ENCODE measurements around the gene POLR2J2.
A peak's percentile ranks its signal among the peaks of the same experiment; 100 is the strongest.
"Not testable (repeated sequence)": the region's sequence is repeated elsewhere in the genome, so short reads cannot be mapped to it uniquely, and the experiment has no call there.

Gene POLR2J2

DNA sequence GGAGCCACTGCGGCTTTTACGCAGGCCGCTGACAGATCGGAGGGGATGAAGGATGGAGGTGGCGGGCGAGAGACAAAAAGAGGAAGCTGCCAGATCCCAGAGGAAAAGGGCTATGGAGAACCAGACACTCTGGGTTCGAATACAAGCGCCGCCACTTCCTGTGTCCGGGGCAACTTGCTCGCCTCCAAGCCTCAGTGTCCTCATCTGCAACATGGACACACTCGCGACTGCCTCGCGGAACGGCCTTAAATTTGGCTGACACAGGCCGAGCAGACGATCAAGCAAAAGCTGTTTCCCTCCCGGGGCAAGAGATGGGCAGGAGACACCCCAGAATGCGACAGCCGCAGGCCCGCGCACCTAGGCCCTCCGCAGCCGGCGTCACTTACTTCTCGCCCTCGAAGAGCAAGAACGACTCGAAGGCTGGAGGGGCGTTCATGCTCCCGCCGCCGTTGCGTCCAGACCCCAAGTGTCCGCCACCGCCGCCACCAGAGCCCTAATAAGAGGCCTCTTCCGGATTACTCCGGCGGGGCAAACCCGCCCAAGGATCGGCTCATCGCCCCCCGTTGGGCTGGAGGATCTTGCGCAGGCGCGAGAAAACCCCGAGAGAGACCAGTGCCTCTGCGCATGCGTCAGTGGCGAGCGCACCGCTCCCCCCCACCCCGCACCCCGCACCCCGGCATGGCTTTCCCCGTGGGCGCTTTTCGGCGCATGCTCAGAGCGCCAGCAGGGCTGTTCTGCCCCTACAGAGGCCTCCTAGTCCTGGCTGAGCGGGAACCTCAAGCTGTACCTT is at the start of gene POLR2J2:
POLR2J2 (minus strand) TSS at position 498 of the 790 bp plus-strand sequence; CDS start at position 436, 62 bp downstream.
- not testable (repeated sequence) for DNase-seq

DNA sequence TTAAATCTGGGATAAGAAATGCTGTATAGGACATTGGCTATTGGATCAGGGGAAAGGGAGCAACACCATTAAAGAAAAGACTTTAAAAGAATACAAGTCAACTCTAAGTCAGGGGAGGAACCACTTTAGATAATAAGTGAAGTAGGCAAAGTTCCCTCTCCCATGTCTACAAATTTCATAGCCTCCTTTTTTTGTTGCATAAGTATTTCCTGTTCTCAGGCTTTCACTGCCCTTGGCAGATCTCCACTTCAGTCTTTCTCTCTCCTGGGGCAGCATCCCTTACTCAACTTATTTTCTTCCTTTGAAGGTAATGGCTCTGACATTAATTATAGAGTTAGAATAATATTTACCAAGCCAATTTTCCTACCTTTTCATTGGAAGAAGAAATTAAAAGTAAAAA is 47.0 kb upstream of the POLR2J2 start:
- not testable (repeated sequence) for DNase-seq

DNA sequence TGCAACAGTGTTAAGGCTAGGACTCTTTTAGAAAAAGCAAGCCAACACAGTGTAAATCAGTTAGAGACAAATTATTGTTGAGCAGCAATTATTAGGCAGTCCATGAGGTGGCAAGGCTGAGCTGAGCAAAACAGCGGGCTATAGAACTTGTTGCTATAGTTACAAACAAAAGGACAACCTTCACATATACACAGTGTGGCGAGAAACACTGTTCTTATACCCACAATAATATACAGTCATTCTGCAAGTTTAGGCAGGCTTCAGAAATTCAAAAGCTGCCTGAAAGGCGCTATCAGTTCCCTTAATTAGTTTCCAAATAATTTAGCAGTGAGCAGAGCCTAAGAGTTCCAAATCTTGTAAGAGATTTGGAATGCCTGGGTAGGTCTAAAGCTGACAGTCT is 44.3 kb upstream of the POLR2J2 start:
- peak in 2 of 3 experiments; percentile 14 to 41 for DNase-seq

DNA sequence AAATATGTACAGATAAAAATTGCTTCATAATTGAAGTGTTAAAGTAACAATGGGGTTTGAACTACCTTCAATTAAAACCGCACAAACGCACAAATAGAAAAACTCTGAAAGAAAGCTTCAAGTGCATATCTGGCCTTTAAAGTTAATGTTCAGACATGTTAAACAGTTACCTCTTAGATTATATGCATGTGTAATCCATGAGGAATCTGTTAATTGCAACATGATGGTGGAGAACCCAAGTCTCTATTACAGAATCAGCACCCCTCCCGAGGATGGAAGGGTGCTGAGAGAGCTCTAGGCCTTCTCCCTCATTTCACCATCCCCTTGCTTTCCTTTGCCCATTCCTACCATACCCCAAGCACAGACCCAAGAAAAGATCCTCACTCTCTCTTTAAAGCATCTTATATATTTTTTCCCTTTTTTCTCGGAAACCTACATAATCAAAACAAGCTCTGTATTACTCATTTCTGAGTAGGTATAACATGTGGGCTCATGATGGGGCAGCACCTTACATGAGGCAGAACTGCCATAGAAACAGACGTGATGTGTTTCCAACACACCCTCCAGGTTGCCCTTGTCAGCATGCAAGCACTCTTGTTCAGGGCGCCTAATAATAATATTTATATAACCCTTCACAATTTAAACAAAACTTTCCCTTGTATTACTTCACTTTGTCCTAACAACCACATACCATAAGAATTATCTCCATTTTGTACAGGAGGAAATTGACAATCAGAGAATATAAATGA is 43.5 kb upstream of the POLR2J2 start:
- DNase-seq = not testable (repeated sequence)

DNA sequence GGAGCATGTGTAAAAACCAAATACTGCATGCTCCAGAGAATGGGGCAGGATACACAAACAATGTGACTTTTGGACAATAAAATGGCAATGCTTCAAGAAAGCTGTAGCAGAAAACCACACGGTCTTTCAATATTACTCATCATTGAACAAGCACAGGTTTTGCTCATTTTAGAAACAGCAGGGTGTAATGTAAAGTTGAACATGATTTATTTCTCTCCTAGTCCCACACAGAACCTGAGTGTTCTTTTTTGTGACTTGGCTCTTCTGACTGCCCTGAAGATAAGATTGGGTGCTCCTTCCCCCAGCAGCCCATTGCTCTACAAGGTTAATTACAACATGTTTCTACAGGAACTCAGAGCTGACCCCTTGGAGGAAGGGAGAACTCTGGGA is 42.2 kb upstream of the POLR2J2 start:
- not testable (repeated sequence) for DNase-seq

DNA sequence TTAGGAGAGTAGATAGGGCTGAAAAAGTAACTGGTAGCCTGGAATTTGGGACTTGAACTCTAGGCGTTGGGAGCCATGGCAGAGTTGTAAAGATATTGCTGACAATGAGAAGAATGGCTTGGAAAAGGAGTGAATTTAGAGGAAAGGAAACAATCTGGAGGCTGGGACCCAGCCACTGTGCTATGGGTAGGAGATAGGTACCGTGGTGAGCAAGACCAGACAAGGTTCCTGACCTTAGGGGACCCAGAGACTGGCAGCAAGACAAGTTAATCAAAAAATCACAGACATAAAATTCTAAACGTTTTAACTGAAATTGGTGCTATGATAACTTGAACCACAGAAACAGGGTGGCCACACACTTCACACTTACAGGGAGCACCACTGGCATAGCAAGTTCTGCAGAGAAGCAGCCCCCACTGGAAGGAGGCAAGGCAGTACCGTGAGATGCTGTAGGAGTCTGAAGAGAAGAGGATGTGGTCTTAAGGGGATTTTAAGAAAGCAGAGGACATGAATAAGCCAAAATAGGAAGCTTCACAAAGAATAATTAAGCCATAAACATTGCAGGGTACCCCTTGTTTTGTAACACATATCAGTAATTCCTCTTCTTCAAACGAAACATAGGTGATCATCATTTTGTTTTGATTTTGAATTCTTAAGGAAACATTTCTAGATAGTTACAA is 41.7 kb upstream of the POLR2J2 start:
- DNase-seq = not testable (repeated sequence)

DNA sequence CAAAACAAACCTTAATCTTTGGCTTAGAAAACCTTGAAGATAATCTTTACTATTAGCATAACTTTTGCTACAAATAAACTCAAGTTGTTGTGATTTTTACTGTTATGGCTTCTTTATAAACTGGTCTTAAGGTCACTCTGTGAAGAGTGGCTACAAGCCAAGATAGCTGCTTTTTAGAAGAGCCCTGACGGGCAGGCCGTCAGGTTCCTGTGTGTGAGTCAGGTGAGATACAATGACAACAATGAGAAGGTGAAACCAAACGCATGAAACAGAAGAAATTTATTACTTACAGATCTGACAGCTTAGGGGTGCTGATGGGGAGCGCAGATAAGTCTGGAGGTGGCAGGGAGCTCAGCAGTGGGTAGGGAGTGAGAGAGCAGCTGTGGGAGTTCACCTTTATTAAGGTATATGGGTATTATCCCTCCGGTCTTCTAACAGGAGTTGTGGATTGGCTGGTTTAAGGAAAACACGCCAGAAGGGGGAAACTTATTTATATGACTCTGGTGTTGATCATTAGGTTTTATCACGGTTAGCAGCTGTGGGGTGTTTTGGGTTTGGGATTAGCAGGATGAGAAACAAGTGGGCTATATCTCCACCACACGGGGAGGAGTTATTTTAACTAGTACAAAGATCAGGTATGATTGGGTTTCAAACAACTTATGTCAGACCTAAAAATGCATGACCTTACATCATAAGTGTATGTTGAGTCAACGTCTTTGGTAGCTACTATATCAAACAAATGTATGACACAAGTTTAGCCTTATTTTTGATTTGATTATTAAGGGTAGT is 27.7 kb upstream of the POLR2J2 start:
- not testable (repeated sequence) for DNase-seq

DNA sequence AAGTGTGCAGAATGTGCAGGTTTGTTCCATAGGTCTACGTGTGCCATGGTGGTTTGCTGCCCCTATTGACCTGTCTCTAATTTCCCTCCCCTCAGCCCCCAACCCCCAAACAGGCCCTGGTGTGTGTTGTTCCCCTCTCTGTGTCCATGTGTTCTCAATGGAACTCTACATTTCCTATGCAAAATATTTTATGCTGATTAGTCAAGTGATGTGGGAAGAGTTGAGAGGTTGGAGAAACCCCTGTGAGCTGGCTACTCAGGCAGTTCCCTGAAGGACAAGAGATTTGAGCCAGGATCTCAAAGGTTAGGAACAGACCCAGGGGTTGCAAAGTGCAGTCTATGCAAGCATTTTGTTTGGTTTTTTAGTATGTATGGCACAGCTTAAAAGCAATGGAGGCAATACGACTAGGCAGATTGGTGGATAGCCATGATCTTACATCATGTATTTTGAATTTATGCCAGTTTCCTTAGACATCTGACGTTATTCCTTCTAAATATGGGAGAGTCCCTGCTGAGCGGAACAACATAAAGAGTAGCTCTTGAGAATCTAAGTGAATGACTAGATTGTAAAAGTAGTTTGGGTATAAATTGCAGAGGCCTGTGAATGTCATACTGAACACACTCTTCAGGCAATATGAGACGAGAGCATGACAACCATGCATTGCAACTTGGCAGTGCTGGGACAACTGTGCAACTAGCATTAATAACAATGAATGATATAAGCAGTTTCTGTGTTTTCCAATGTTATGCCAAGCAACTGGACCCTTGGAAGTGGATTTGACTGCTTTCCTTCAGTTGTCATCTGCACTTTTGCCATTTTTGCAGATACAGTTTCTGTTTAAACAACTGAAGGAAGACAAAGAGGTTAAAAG is 26.4 kb upstream of the POLR2J2 start:
- DNase-seq = peak in 1 of 3 experiments; percentile 55

DNA sequence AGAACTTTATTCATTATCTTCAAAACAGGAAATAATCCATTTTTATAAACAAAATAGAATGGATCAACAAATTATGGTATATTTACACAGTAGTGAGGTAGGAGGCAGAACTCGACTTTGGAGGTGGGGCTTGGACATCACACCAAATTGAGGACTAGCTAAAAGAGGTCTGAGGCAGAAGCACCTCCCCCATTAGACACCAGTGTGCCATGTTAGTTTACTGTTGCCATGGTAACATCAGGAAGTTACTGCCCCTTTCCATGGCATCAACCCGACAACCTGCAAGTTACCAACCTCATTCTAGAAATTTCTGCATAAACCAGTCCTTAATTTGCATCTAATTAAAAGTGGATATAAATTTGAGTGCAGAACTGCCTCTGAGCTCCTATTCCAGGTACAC is 24.5 kb upstream of the POLR2J2 start:
- DNase-seq = not testable (repeated sequence)

DNA sequence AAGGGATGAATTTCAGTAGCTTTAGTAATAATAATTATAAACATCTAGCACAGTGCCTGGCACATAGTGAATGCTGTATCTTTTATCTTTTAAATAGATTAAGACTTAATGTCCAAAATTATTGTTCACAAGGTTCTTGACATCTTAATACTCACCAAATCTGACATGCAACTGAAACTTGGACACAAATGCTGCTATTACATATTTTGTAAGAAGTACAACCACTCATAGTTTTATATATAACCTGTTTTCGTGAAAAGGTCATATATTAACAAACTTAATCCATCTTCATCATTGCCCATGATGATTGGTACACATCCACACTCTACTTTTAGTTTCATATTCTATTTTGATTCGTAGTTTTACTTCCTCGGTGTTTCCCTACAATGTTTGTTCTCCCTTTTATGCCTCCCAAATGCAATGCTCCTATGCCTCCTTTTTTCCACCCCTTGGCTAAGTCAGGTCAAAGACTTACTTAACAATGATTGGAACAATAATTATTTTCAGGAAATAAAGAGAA is 23.6 kb upstream of the POLR2J2 start:
- DNase-seq = not testable (repeated sequence)

DNA sequence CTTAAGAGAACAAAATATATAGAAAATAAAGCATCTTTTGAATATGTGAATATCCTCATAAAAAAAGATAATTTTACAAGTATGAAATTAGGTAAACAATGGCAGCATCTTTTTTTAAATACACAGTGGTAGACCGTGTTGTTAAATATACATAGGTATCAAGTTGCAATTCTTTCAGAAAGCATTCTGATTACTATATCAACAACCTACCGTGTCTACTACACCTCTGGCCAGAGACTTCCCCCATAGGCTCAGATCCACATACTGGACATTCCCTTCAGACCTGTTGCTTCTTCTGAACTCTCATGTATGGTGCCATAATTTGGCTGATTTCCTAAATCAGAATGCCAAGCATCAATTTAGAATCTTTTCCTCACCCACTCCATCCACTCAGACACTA is 22.5 kb upstream of the POLR2J2 start:
- not testable (repeated sequence) for DNase-seq

DNA sequence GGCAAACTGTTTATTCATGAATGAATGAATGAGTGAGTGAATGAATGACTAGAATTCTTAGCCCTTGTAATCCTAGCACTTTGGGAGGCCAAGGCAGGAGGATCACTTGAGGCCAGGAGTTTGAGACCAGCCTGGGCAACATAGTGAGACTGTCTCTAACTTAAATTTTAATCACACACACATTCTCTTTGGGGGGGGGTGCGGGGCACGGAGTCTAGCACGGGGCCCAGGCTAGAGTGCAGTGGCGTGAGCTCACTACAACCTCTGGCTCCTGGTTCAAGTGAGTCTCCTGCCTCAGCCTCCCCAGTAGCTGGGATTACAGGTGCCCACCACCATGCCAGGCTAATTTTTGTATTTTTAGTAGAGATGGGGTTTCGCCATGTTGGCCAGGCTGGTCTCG is 19.1 kb upstream of the POLR2J2 start:
- DNase-seq = not testable (repeated sequence)

DNA sequence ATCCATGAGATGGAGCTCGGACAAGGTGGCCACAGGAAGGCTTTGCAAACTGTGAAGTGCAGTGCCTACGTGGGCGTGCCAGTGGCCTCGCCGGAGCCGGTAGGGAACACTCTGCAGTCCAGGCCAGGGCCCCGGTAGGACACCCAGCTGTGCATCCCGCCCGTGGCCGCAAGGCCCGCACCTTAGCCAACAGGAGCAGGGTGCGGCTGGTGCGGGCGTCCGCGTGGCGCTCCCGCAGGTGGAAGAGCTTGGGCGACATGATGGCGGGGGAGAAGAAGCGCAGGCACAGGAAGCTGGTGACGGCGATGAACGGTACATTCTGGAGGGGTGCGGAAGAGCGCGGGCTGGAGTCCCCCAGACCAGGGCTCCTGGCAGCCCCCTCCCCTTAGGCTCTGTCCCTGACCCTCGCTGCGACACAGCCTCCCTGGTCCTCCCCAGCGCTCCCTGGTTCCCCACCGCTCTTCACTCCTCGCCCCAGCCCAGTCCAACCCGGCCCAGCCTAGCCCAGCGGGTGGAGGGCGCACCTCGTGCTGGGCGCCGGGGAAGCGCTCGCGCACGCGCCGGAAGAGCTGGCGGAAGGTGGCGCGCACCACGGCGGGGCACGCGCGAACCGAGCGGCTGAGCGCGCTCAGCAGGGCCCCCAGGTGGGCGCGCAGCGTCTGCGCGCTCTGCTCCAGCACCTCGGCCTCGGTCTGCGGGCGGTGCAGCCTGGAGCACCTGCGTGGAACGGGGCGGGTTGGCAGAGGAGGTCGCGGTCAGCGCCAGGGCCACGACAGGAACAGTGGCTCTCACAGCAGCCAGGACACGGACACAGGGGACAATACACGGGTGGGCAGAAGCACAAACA is 18.2 kb upstream of the POLR2J2 start:
- DNase-seq = not testable (repeated sequence)

DNA sequence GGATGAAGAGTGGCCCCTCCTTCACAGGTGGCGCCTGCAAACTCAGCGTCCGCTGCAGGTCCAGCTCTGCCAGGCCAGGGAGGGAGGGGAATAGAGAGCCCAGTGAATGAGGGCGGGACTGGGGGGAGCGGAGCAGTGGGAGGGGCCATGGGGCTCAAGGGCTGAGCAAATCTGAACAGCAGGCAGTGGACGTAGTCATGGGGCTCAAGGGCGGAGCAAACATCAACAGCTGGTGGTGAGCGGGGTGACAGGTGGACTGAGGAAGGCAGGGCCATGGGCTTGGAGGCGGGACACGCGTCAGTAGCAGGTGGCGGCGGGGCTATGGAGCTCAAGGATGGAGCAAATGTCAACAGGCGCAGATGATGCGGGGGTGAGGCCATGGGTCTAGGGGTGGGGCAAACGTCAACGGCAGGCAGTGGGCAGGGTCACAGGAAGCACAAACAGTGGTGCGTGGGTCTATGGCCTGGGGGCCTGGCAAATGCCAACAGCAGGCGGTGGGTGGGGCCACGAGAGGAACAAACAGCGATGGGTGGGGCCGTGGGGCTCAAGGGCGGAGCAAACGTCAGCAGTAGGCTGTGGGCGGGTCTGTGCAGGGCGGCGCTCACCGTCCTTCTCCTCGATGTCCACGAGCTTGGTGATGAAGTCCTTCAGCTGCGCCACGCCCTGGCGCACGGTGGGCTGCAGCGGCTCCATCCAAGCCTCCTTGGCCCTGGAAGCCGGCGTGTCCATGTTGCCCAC is 17.0 kb upstream of the POLR2J2 start:
- DNase-seq = not testable (repeated sequence)

DNA sequence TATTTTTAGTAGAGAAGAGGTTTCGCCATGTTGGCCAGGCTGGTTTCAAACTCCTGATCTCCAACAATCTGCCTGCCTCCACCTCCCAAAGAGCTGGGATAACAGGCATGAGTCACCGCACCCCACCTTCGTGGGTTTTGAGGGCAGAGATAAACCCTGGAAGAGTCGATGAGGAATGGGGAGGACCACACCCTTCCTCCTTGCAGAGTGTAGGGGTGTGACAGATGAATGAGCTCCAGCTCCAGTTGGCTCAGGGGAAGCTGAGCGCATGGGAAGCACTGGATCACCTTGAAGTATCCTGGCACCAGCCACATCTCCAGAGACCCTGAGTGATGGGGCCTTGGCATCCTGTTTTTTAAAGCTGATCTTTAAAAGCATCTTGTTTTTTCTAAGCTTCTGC is 11.1 kb upstream of the POLR2J2 start:
- not testable (repeated sequence) for DNase-seq

DNA sequence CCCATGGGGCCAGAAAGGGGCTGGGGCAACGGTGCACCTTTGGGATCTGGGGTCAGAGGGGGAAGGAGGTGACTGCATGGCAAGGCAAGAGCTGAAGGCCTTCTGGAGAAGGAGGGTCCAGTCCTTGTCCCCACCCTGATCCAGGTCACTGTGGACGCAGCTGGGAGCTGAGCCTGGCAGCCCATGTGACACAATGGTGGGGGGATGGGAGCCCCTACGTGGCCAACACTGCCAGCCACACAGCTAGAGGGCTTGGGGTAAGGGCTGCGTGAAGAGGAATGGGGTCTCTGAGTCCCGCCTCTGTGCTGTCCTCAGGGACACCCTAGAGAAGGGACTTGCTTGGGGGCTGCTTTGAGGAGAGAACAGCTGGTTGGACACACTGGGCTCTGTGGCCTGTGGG is 9.3 kb upstream of the POLR2J2 start:
- not testable (repeated sequence) for DNase-seq

DNA sequence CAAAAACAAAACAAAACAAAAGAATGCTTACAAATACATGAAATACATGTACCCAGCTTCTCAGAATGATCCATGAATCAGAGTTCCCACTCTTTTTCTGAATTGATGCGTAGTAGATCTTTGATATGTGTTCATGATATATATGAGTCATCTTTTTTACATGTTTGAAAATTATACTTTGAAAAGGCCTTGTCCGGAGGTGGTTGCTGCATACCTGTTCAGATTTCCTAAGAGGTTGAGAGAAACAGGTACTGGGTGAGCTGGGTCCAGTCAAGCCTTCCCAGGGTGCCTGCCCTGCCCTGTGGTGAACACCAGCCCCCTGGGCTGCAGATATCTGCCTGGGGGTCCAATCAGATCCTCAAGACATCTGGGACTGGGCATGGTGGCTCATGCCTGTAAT is 4.1 kb upstream of the POLR2J2 start:
- DNase-seq = not testable (repeated sequence)

DNA sequence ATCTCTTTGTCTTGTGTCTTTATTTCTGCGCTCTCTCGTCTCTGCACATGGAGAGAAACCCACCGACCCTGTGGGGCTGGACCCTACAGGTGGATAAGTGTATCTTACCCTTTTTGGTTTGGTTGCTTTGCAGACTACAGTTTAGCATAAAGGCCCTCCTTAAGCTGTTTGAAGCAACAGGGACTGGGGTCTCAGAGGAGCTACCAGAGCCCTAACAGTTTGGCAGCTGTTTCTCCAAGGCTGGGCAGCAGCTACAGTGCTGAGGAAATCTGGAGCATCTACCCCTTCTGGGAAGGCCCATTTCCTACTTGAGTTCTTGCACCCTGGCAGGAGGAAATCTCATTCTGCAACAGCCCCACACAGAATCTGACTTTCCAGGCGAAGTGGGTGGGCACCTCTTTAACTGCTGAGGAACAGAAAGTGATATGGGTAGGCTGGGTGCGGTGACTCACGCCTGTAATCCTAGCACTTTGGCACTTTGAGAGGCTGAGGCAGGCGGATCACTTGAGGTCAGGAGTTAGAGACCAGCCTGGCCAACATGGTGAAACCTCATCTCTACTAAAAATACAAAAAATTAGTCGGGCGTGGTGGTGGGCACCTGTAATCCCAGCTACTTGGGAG is 2.1 kb upstream of the POLR2J2 start:
- not testable (repeated sequence) for DNase-seq

DNA sequence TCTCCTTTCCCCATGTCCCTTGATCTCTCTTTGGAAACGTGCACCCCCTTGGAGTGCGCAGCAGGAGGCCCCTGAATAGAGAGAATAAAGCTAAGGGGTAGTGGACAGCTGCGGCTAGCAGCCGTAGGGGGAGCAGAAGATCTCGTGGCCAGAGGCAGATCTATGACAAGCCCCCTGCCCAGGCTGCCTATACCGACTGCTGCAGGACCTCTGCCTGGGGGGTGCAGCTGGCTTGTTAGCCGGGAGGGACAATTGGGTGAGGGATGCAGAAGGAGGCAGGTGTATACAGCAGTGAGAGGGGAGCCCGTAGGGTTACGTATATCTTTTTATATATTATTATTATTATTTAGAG is 469 bp upstream of the POLR2J2 start:
- DNase-seq = not testable (repeated sequence)
